ENCODE data around the gene SNX27.
A peak's percentile ranks its signal among the peaks of the same experiment; 100 is the strongest.
"Not testable (repeated sequence)": the region's sequence is repeated elsewhere in the genome, so short reads cannot be mapped to it uniquely, and the experiment has no call there.

The SNX27 gene

DNA sequence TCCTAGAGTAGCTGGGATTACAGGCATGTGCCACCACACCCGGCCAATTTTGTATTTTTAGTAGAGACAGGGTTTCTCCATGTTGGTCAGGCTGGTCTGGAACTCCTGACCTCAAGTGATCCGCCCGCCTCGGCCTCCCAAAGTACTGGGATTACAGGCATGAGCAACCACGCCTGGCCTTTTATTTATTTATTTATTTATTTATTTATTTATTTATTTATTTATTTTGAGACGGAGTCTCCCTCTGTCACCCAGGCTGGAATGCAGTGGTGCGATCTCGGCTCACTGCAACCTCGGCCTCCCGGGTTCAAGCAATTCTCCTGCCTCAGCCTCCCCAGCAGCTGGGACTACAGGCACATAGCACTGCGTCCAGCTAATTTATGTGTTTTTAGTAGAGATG lies 31.2 kb downstream of the SNX27 start:
- DNase-seq = not testable (repeated sequence)

GRCh38 chr1:151644001-151644400 lies 32.2 kb downstream of the SNX27 start:
- DNase-seq = no peak

GRCh38 chr1:151653397-151653796 lies 41.5 kb downstream of the SNX27 start:
- DNase-seq = no peak

- DNase-seq = peak; percentile 55
Measured at GRCh38 chr1:151655371-151655770, 43.5 kb downstream of the SNX27 start.

- no peak for DNase-seq
Measured at GRCh38 chr1:151661751-151662150, 49.9 kb downstream of the SNX27 start.

DNA sequence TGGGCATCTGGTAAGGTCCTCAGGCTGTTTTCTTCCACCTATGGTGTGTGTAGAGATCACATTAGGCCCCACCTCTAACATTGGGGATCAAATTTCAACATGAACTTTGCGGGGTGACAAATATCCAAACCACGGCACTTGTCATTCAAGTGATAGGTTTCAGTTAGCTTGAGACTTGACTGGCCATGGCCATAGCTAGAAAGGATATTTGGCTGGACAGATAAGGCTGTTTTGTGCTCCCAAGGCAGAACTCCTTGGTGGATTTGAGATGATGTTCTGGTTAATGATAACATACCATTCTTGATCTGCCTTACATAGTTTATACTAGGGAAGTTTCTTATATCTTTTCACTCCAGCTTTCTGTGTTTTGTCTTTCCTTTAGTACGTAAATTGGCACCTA lies 56.2 kb downstream of the SNX27 start:
- no peak for DNase-seq

- DNase-seq = not testable (repeated sequence)
Measured at GRCh38 chr1:151670036-151670675, 58.3 kb downstream of the SNX27 start.

DNA sequence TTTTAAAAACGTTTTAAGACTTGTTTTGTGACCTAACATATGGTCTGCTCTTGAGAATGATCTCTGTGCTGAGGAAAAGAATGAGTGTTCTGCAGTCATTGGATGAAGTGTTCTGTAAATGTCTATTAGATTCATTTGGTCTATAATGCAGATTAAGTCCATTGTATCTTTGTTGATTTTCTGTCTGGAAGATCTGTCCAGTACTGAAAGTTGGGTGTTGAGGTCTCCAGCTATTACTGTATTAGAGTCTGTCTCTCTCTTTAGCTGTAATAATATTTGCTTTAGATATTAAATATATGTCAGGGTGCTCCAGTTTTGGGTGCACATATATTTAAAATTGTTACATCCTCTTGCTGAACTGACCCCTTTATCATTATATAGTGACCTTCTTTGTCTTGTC lies 61.6 kb downstream of the SNX27 start:
- DNase-seq = no peak

DNA sequence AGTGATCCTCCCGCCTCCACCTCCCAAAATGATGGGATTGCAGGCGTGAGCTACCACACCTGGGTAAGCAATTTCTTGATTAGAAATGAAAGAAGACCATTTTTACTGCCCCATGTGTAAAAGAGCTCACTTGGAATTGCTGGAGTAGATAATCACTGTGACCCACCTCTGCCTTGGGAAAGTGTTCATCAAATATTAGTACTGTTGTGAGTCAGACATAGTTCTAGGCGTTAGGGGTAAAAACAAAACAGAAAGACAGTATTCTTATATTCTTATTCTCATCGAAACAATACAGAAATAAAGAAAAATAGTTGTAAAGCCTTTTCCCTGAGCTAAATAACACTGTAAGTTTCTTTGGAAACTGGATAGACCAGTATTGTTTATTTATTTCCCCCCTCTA lies 68.5 kb downstream of the SNX27 start:
- no peak for DNase-seq

DNA sequence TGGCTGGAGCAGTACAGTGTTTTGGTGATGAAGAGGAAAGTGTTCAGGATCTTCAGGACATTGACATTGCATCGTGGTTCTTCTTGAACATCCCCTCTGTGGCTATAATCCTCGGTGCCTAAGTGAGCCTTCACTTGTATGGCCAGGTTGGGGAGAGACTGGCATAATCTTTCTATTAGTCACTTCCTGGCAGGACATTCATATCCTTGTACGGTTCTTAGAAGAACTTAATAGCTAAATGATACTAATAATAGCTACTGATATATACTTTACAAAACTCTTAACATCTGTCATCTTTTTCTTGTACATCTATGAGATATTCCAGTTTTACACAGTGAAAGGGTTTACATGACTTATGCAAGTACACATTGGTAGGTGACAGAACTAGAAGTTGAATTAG lies 69.0 kb downstream of the SNX27 start:
- DNase-seq = peak; percentile 38

DNA sequence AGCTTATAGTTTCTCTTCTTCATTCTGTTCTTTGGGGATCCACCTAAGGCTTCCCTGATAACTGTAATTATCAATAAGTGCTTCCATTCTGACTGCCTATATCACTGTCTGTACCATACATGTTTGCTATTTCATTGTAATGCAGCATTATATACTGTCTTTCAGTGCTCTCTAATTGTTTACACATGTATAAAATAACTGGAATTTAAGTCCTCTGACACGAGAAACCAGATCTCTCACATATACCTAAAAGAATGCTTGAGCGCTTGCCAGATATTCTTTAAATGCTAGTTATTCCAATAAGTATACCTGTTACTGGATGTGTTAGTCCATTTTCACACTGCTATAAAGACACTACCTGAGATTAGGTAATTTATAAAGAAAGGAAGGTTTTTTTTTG lies 70.1 kb downstream of the SNX27 start:
- DNase-seq = no peak

DNA sequence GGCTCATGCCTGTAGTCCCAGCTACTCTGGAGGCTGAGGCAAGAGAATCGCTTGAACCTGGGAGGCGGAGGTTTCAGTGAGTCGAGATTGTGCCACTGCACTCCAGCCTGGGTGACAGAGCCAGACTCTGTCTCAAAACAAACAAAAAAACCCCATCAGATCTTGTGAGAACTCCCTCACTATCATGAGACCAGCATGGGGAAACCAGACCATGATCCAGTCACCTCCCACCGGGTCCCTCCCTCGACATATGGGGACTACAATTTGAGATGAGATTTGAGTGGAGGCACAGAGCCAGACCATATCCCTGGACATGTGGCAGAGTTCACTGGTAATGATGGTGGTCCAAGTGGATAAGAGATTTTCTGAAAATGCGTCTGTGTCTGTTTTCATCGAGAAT lies 71.1 kb downstream of the SNX27 start:
- DNase-seq = not testable (repeated sequence)

DNA sequence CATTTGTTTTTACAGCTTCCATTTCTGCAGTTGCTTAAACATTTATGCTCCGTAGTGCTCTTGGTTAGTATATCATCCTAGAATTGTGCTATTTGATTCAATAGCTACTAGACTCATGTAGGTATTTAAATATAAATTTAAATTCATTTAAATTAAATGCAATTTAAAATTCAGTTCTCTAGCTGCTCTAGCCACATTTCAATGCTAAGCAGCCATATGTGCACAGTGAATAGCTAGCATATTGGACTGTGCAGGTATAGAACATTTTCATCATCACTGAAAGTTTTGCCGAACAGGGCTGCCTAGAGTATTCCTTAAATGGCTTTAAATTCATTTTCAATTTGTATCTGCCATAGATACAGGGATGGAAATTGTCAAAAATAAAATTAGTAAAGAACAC lies 72.3 kb downstream of the SNX27 start:
- DNase-seq = no peak

DNA sequence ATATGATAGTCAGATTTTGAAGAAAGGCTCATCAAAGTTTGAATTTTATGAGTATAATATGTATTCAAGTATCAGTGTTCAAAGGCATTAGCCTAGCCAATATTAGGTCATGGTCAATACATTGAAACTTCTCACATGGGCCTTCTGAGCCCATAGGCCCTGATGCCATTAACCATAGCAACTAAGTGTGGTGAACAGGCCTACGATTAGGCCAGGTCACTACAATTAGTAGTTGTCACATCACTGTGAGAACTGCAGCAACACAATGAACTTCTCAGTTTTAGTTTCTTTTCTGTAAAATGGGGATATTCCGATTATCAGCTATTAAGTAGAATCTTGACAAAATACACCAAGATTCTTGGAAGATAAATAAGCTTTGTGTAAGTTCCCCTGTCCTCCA lies 74.7 kb downstream of the SNX27 start:
- no peak for DNase-seq

DNA sequence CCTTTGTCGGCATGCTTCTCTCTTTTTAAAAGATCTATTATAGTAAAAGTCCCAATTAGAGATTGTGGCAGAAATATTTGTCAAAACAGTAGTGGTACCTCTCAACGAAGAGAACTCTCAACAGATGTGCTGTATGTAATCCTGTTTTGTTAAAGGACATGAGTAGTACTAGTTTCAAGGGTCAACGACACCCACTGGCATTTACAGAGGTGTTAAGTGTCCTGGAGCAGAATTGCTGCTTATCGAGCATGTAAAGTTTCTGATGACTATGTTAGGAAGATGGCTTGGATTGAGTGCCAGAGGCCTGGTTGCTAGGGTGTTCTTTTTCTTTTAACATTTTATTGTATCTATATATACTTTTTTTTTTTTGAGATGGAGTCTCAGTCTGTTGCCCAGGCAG lies 77.6 kb downstream of the SNX27 start:
- no peak for DNase-seq

DNA sequence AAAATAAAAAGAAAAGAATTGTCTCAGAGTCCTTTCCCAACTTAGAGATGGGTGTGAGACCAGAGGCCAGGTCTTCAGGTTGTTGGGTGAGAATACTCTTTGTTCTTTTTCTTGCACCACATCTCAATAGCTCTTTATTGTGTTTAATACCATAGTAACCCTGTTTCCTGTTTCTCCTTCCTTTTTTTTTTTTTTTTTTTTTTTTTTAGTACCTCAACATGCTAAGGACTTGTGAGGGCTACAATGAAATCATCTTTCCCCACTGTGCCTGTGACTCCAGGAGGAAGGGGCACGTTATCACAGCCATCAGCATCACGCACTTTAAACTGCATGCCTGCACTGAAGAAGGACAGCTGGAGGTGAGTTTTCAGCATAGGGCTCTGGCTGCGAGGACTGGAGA lies 80.4 kb downstream of the SNX27 start:
- no peak for DNase-seq

- peak; percentile 82 for DNase-seq
Measured at GRCh38 chr1:151693057-151693651, 81.3 kb downstream of the SNX27 start.

DNA sequence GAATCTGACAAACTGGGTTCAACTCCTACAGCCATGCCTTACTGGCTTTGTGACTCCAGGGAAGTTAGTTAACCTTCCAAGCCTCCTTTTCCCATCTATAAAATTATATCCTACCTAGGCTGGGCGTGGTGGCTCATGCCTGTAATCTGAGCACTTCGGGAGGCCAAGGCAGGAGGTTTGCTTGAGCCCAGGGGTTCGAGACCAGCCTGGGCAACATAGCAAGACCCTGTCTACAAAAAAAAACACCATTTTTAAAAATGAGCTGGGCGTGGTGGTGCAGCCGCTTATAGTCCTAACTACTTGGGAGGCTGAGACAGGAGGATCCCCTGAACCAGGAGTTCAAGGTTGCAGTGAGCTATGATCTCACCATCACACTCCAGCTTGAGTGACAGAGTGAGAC lies 89.7 kb downstream of the SNX27 start:
- no peak for DNase-seq

GRCh38 chr1:151702936-151703335 lies 91.1 kb downstream of the SNX27 start:
- no peak for DNase-seq

- no peak for DNase-seq
Measured at GRCh38 chr1:151703813-151704212, 92.0 kb downstream of the SNX27 start.

DNA sequence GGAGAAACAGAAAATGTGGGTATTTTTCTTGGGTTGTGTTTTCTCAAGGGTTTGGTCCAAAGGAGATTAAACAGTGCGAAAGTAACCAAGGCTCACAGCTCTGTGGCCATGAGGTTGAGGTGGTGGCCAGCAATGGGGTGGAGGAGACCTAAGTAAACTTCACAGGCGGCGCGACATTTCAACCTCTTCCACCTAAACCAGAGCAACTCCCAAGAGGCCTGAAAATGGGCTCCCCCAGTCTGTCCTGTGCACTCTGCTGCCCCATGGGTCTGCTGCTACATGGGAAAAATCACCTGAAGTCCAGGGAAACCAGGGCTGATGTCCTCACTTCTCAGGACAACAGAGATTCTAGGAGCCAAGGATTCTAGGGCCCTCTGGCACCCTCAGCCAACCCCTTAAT lies 92.4 kb downstream of the SNX27 start:
- no peak for DNase-seq

DNA sequence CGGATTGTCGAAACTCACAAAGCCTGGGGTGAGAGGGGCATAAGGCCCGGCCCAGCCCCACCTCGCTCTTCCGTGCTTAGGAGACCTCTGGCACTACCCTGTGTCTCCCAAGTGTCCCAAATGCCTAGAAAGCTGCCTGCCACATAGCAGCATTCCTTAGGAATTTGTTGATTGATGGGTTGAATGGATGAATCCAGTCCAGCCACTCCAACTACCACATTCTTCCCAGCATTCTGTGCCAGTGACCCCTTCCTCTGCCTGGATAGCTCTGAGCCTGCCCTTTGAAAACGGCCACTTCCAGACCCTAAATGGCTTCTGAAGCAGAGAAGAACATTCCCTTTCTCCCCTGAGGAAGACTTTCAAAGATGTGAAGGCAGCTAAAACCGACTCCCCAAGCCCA lies 93.3 kb downstream of the SNX27 start:
- DNase-seq = no peak

DNA sequence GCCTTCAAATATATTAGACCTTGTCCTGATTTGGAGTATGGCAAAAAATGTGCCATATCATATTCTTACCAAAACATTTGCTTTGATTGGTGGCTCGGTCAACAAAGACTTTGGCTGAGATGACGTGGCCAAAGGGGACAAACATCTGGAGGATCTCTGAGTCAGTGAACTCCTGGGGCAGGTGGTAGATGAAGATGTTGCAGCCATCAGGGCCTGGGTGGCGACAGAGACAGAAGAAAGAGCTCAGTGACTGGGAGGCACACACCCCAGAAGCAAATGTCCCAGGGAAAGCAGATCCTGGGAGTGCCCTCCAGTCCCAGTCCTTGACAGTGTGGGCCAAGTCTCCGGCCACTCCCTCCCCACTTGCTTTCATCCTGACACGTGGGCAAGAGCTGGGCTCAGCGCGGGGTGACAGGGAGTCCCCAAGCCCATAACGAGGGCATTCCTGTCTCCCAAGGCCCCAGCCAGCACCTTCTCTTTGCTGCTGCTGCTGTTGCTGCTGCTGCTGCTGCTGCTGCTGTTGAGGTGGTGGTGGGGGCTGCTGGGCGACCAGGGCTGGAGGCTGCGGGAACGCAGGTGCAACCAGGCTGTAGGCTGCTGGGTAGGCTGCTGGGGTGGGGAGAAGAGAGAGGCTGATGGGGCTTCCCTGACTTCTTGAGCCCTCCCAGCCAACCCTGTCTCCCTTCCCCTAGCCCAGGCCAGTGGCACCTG lies 94.1 kb downstream of the SNX27 start:
- DNase-seq = no peak
